K562 (cell line): ENCODE measurements around the gene CPED1. TPM values are rescaled to one million over a fixed set of nuclear protein-coding genes. Genes with fewer than 3 reads are reported as not detected.

ENCODE experiments used
- ATAC-seq: fragments of 200-7000 bp; cut with Tn5 transposase; 3 replicates; pipeline ENCODE4 v1.9.1; 2020; ENCODE audit warnings: moderate library complexity
- BruUV-seq: library from RNA; stranded (reverse); fragments of 400-500 nt; replicated peaks from 2 replicates; lab custom pipeline; 2021; lab: Mats Ljungman, UMichigan
- CTCF ChIA-PET: fragments of 300-600 bp; formaldehyde crosslinking; extraction: SDS; loops from one replicate; lab custom pipeline; 2021; ENCODE audit warnings: low intra/inter-chr PET ratio; lab: Yijun Ruan, JAX
- POLR2A ChIA-PET: fragments of 300-600, 350-650 bp; sonication (Branson Sonifier 250); formaldehyde crosslinking; extraction: SDS; loops from one replicate; lab custom pipeline; 2021; ENCODE audit warnings: antibody characterized with exemption, inconsistent platforms; lab: Yijun Ruan, JAX
- DNase-seq, 4 experiments: peaks; one replicate each; pipeline versions ENCODE4 v3.0.0 to v3.0.0-alpha.2; 2011 to 2018; ENCODE audit warnings: low spot score in 3 of 4, mixed read lengths in 3 of 4; ENCODE audit errors: extremely low read depth in 1 of 4
- FAIRE-seq: peaks from 2 replicates; lab custom pipeline; 2011; peaks lifted over from hg19 to GRCh38; lab: Jason Lieb, UNC
- H2AFZ ChIP-seq: 2 replicates; pipeline ENCODE4 v1.6.0; 2011; ENCODE audit warnings: low read depth, low read length, control low read depth, inconsistent platforms
- H3K27ac ChIP-seq: fragments of 200-600 bp; 3 replicates; pipeline ENCODE4 v1.8.0; 2011; ENCODE audit warnings: low read depth, mild to moderate bottlenecking, control low read depth, inconsistent platforms, low read length, moderate library complexity, mixed read lengths; ENCODE audit errors: extremely low read depth
- H3K27me3 ChIP-seq, 2 experiments: fragments of 300-600 bp in 1 of 2; 2 replicates in 1 of 2; 3 replicates in 1 of 2; pipeline versions ENCODE4 v1.6.0 to v1.8.0; 2011; ENCODE audit warnings: inconsistent platforms in 2 of 2, low read length in 2 of 2, mild to moderate bottlenecking in 1 of 2, mixed read lengths in 1 of 2, moderate library complexity in 1 of 2; ENCODE audit not compliant: control insufficient read depth in 2 of 2, insufficient read depth in 2 of 2
- H3K36me3 ChIP-seq: fragments of 300-600 bp; 3 replicates; pipeline ENCODE4 v1.8.0; 2011; ENCODE audit warnings: mild to moderate bottlenecking, low read length, inconsistent platforms; ENCODE audit not compliant: control insufficient read depth, insufficient read depth
- H3K4me1 ChIP-seq, 2 experiments: fragments of 200-600 bp in 1 of 2; replicated peaks in 1 of 2; 2 replicates in 1 of 2; 3 replicates in 1 of 2; pipeline versions ENCODE4 v1.5.1 to v1.8.0; 2011; ENCODE audit warnings: inconsistent platforms in 2 of 2, low read length in 2 of 2, mild to moderate bottlenecking in 1 of 2, mixed read lengths in 1 of 2, moderate library complexity in 1 of 2; ENCODE audit not compliant: control insufficient read depth in 2 of 2, insufficient read depth in 2 of 2
- H3K4me2 ChIP-seq: 2 replicates; pipeline ENCODE4 v1.6.1; 2011; ENCODE audit warnings: low read length, control low read depth, inconsistent platforms, mixed read lengths; ENCODE audit not compliant: insufficient read depth
- H3K4me3 ChIP-seq: fragments of 200-600 bp; sonication (generic), shearing (Covaris generic); 2 replicates; pipeline ENCODE4 v1.5.1; 2016; ENCODE audit warnings: control low read depth, inconsistent platforms
- H3K79me2 ChIP-seq: fragments of 200-600 bp; 3 replicates; pipeline ENCODE4 v1.8.0; 2011; ENCODE audit warnings: low read length, inconsistent platforms; ENCODE audit not compliant: control insufficient read depth, insufficient read depth
- H3K9ac ChIP-seq, 2 experiments: 2 replicates each; pipeline versions ENCODE4 v1.6.0 to v1.6.1; 2011; ENCODE audit warnings: low read depth in 2 of 2, low read length in 2 of 2, control low read depth in 1 of 2, inconsistent platforms in 1 of 2, mild to moderate bottlenecking in 1 of 2, mixed read lengths in 1 of 2; ENCODE audit not compliant: insufficient read depth in 1 of 2
- H3K9me1 ChIP-seq: one replicate; pipeline ENCODE4 v1.6.0; 2011; ENCODE audit warnings: inconsistent platforms, mild to moderate bottlenecking, low read length, moderate library complexity; ENCODE audit not compliant: control insufficient read depth, insufficient read depth
- H3K9me3 ChIP-seq: replicated peaks from 2 replicates; pipeline ENCODE4 v1.5.1; 2011; ENCODE audit warnings: low read depth, low read length, inconsistent platforms; ENCODE audit not compliant: control insufficient read depth, insufficient read depth
- H4K20me1 ChIP-seq: replicated peaks from 2 replicates; pipeline ENCODE4 v1.6.1; 2011; ENCODE audit warnings: low read length, inconsistent platforms, mixed read lengths; ENCODE audit not compliant: control insufficient read depth, insufficient read depth
- CBX5 ChIP-seq: IDR thresholded peaks from 2 replicates; pipeline ENCODE4 v1.6.1; 2014; ENCODE audit warnings: low read depth, borderline replicate concordance
- ELF4 ChIP-seq: fragments of 450-650 bp; formaldehyde crosslinking; IDR thresholded peaks from 2 replicates; pipeline ENCODE4 v1.4.0; 2022; ENCODE audit warnings: missing genetic modification characterization
- HMGN3 ChIP-seq: IDR thresholded peaks from 2 replicates; pipeline ENCODE4 v1.6.1; 2011; ENCODE audit warnings: borderline replicate concordance, low read depth, mild to moderate bottlenecking, mixed read lengths, low read length; ENCODE audit not compliant: insufficient read length; ENCODE audit errors: extremely low read depth
- MTA3 ChIP-seq: fragments of 450-650 bp; formaldehyde crosslinking; IDR thresholded peaks from 2 replicates; pipeline ENCODE4 v1.6.1; 2017; ENCODE audit warnings: mild to moderate bottlenecking, borderline replicate concordance
- NCOA4 ChIP-seq: fragments of 450-650 bp; IDR thresholded peaks from 2 replicates; pipeline ENCODE4 v1.6.1; 2018; ENCODE audit warnings: mild to moderate bottlenecking; ENCODE audit not compliant: partially characterized antibody
- NELFE ChIP-seq: IDR thresholded peaks from 2 replicates; pipeline ENCODE4 v1.6.1; 2011; ENCODE audit warnings: mild to moderate bottlenecking; ENCODE audit not compliant: insufficient read depth, insufficient read length
- SLC30A9 ChIP-seq: fragments of 250-450 bp; sonication (Bioruptor Pico); IDR thresholded peaks from 2 replicates; pipeline ENCODE4 v1.8.0; 2022; ENCODE audit warnings: mild to moderate bottlenecking, moderate library complexity
- TEAD2 ChIP-seq: fragments of 450-650 bp; IDR thresholded peaks from 2 replicates; pipeline ENCODE4 v1.6.1; 2016; ENCODE audit warnings: missing genetic modification characterization, control low read depth, missing compliant biosample characterization
- ZNF174 ChIP-seq: fragments of 250-450 bp; sonication (Bioruptor Pico); IDR thresholded peaks from 2 replicates; pipeline ENCODE4 v1.4.0; 2020; ENCODE audit warnings: mild to moderate bottlenecking
- ZNF347 ChIP-seq: fragments of 450-650 bp; formaldehyde crosslinking; IDR thresholded peaks from 2 replicates; pipeline ENCODE4 v1.4.0; 2020; ENCODE audit warnings: low read depth, mild to moderate bottlenecking, moderate library complexity
- WGBS: fragments of 100-300 bp; shearing (Covaris generic); methylation state at CpG from one replicate; pipeline ENCODE4 v1.1.6; 2016; ENCODE audit warnings: low coverage, mixed read lengths; ENCODE audit not compliant: insufficient coverage; ENCODE audit errors: missing lambda C conversion rate; 5-methylcytosine and 5-hydroxymethylcytosine counted together
- in situ Hi-C: fragments of 300-500 bp; cut with MboI; formaldehyde crosslinking; loops from 4 replicates; pipeline ENCODE4 v1.15.0; 2018; ENCODE audit warnings: inconsistent platforms, mixed read lengths
- intact Hi-C: fragments of 100-400 bp; cut with micrococcal nuclease; formaldehyde crosslinking; loops from 2 replicates; pipeline ENCODE4 v1.14.2; 2022
- polyA plus RNA-seq, 8 experiments: library from polyadenylated mRNA; depleted of rRNA in 4 of 8; stranded (reverse) in 5 of 8; unstranded in 3 of 8; fragments of >200 nt; fragmentation: Nextera tagmentation in 2 of 8; fragmentation: Illumina TruSeq in 1 of 8; extraction: Ambion mirVana in 2 of 8; extraction: Trizol in 1 of 8; gene quantifications; 2 replicates each; pipeline versions ENCODE4 v1.2.1 to v1.2.3, GENCODE V29; 2011 to 2014; ENCODE audit warnings: inconsistent platforms in 1 of 8, missing spikeins in 1 of 8
- total RNA-seq, 7 experiments: library from RNA; depleted of rRNA in 6 of 7; stranded (reverse); fragments of >200 nt in 6 of 7; fragmentation: Illumina TruSeq in 2 of 7; extraction: Trizol in 2 of 7; gene quantifications; 2 replicates each; pipeline versions ENCODE4 v1.2.1 to v1.2.3, GENCODE V29; 2011 to 2021; ENCODE audit warnings: low replicate concordance in 1 of 7
- TF ChIP-seq, protein P1 (sequence below): fragments of 450-650 bp; IDR thresholded peaks from 2 replicates; pipeline ENCODE4 v1.6.1; 2017; ENCODE audit warnings: mild to moderate bottlenecking, moderate library complexity
- TF ChIP-seq, protein P2 (sequence below): fragments of 450-650 bp; IDR thresholded peaks from 2 replicates; pipeline ENCODE4 v1.6.1; 2016; ENCODE audit warnings: low read depth

Gene CPED1
- total and polyA plus RNA-seq, 9 of the 15 experiments (the other 6 are each of a cell fraction or from before 2014, with no cell fraction given): 195 to 393 (median 290) TPM

DNA sequence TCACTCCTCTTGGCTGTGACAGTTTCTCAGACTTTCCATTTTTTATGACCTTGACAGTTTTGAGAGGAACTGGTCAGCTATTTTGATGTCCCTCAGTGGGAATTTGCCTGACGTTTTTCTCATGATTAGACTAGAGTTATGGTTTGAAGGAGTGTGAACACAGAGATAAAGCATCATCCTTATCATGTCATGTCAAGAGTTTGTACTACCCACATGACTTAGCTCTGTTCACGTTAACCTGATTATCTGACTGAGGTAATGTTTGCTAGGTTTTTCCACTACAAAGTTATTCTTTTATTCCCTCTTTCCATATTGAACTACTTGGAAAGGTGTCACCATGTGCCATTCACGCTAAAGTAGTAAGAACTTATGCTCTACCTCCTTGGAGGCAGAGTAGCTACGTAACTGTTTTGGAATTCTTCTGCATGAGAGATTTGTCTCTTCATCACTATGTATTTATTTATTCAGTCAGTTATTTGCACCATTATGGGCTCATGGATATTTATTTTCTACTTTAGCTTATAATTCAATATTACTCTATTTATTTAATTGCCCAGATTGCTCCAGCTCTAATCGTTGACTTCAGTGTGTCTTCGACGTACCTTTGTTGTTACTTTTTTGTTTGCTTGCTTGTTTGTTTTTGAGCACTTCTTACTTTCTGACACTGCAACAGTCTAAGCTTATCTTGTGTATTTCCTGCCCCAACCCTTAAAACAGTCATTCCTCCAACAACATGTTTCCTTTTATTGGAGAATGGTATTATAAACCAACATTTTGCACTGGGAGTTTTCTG is 50.4 kb downstream of the CPED1 start:
- FAIRE-seq (peak; percentile 92), DNase-seq (peak; percentile 74 to 97 (median 83)), ATAC-seq (peak; percentile 78)
- Histone ChIP-seq H3K9me3 (no peaks in the 10 kb centered on the region), H3K4me2 (peak overlapping the region; percentile 72), H3K9ac (peak overlapping the region in 1 of 2 experiments; percentile 71; a peak in 2 of 4 replicates), H3K79me2 (peaks cover 99% of the 10 kb centered on the region), H3K27ac (peak overlapping the region; percentile 88), H4K20me1 (no peaks in the 10 kb centered on the region), H3K4me1 (peaks cover 14 to 55% of the 10 kb centered on the region in 2 experiments), H2AFZ (no peak overlapping the region; the same call in 1 of the 2 replicates), H3K4me3 (peak overlapping the region; percentile 1; the same call in 1 of the 2 replicates), H3K9me1 (no peaks in the 10 kb centered on the region), H3K36me3 (peaks cover 46% of the 10 kb centered on the region), H3K27me3 (no peaks in the 10 kb centered on the region)
- in situ Hi-C loops: no loop called here
- ChIA-PET POLR2A (interaction anchor here (0.6 to 2.9 kb wide), 19 partner anchors 10 to 365 kb away, joined by 3 to 21 read pairs (median 5); partner anchors contain the start of genes CPED1 and ING3), CTCF (no interaction called here)
- intact Hi-C loops: loop anchor here (1.0 kb wide), 2 partner anchors 45 to 48 kb away; no protein-coding TSS in a partner anchor
- WGBS: 2% methylated on average over 7 of the region's 7 CpGs
- TSS peak; percentile 5 for BruUV-seq
- TF ChIP-seq HMGN3: peak; percentile 80
- no peak for TF ChIP-seq SLC30A9 (CRISPR knock-in tag)
- TF ChIP-seq NCOA4: no peak
- TF ChIP-seq, protein P1, sequence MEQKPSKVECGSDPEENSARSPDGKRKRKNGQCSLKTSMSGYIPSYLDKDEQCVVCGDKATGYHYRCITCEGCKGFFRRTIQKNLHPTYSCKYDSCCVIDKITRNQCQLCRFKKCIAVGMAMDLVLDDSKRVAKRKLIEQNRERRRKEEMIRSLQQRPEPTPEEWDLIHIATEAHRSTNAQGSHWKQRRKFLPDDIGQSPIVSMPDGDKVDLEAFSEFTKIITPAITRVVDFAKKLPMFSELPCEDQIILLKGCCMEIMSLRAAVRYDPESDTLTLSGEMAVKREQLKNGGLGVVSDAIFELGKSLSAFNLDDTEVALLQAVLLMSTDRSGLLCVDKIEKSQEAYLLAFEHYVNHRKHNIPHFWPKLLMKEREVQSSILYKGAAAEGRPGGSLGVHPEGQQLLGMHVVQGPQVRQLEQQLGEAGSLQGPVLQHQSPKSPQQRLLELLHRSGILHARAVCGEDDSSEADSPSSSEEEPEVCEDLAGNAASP: no peak
- no peak for TF ChIP-seq ZNF347 (CRISPR knock-in tag)
- no peak for TF ChIP-seq NELFE
- no peak for TF ChIP-seq CBX5
- TF ChIP-seq, protein P2, sequence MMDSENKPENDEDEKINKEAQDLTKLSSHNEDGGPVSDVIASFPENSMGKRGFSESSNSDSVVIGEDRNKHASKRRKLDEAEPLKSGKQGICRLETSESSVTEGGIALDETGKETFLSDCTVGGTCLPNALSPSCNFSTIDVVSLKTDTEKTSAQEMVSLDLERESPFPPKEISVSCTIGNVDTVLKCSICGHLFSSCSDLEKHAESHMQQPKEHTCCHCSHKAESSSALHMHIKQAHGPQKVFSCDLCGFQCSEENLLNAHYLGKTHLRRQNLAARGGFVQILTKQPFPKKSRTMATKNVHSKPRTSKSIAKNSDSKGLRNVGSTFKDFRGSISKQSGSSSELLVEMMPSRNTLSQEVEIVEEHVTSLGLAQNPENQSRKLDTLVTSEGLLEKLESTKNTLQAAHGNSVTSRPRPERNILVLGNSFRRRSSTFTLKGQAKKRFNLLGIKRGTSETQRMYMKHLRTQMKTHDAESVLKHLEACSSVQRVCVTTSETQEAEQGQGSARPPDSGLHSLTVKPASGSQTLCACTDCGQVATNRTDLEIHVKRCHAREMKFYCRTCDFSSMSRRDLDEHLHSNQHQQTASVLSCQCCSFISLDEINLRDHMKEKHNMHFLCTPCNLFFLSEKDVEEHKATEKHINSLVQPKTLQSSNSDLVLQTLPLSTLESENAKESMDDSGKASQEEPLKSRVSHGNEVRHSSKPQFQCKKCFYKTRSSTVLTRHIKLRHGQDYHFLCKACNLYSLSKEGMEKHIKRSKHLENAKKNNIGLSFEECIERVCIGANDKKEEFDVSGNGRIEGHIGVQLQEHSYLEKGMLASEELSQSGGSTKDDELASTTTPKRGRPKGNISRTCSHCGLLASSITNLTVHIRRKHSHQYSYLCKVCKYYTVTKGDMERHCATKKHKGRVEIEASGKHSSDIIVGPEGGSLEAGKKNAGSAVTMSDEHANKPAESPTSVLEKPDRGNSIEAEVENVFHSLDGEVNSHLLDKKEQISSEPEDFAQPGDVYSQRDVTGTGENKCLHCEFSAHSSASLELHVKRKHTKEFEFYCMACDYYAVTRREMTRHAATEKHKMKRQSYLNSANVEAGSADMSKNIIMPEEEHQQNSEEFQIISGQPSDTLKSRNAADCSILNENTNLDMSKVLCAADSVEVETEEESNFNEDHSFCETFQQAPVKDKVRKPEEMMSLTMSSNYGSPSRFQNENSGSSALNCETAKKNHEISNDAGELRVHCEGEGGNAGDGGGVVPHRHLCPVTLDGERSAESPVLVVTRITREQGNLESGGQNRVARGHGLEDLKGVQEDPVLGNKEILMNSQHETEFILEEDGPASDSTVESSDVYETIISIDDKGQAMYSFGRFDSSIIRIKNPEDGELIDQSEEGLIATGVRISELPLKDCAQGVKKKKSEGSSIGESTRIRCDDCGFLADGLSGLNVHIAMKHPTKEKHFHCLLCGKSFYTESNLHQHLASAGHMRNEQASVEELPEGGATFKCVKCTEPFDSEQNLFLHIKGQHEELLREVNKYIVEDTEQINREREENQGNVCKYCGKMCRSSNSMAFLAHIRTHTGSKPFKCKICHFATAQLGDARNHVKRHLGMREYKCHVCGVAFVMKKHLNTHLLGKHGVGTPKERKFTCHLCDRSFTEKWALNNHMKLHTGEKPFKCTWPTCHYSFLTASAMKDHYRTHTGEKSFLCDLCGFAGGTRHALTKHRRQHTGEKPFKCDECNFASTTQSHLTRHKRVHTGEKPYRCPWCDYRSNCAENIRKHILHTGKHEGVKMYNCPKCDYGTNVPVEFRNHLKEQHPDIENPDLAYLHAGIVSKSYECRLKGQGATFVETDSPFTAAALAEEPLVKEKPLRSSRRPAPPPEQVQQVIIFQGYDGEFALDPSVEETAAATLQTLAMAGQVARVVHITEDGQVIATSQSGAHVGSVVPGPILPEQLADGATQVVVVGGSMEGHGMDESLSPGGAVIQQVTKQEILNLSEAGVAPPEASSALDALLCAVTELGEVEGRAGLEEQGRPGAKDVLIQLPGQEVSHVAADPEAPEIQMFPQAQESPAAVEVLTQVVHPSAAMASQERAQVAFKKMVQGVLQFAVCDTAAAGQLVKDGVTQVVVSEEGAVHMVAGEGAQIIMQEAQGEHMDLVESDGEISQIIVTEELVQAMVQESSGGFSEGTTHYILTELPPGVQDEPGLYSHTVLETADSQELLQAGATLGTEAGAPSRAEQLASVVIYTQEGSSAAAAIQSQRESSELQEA: no peak
- TF ChIP-seq ELF4: peak; percentile 97
- TF ChIP-seq TEAD2 (tag): peak; percentile 73; the same call in 1 of the 2 replicates
- peak; percentile 84; the same call in 1 of the 2 replicates for TF ChIP-seq MTA3
- TF ChIP-seq ZNF174 (CRISPR knock-in tag): 0 out of 2 replicates have a peak, but pooled peaks have one; percentile 44
